Measurements from ENCODE around the gene TRIM42. TPM values are rescaled to one million over a fixed set of nuclear protein-coding genes. Genes with fewer than 3 reads are reported as not detected.

TRIM42 gene
- total and polyA plus RNA-seq, 11 donors = not detected

GRCh38 chr3:140748903-140749302 is 71.0 kb downstream of the TRIM42 start:
- H3K36me3 ChIP-seq = no peaks in the 10 kb centered on the region
- ATAC-seq = no peak
- peaks cover 0 to 20% (median 3%) of the 10 kb centered on the region in 9 donors for H3K27me3 ChIP-seq
- DNase-seq = no peak
- H3K27ac ChIP-seq = no peak overlapping the region
- intact Hi-C loops (cut with DNase I) = no loop called here
- WGBS, 4 donors = 77 to 90% (median 84%) methylated on average over 1 of the region's 1 CpG
- H3K4me3 ChIP-seq = no peak overlapping the region
- H3K9me3 ChIP-seq = no peaks in the 10 kb centered on the region
- H3K4me1 ChIP-seq = no peaks in the 10 kb centered on the region
- TF ChIP-seq CTCF (IDR thresholded peaks at IDR 0.05) (no peak), POLR2A (IDR thresholded peaks at IDR 0.05) (no peak)

Measured in heart left ventricle (tissue), 16 donors.